Measurements from ENCODE around the gene SUPV3L1. TPM values are rescaled to one million over a fixed set of nuclear protein-coding genes. Genes with fewer than 3 reads are reported as not detected.

SUPV3L1 gene
- total and polyA plus RNA-seq, 9 of the 15 experiments (the other 6 are each of a cell fraction or from before 2014, with no cell fraction given): 45.2 to 156 (median 92.6) TPM

DNA sequence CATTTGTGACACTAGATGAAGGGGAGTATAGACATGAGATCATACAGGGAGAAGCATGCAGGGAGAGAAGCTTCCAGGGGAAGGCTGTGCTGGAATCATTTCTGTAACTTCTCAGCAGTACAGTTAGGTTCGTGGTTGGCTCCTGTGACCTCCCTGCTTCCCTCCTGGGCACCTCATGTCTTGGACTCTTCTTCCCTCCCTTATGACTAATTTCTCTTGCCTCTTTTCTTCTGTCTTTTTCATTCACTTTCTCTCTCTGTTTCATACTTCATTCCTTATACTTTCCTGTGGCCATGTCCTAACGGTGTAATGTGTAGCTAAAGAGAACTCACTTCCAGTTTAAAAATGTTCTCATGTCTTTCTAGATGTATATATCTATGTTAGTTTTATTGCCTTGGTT lies 21.0 kb downstream of the SUPV3L1 start:
- no peak overlapping the region for H3K27ac ChIP-seq (ENCODE audit: extremely low read depth, low read depth, low read length)
- in situ Hi-C loops (cut with MboI) (no loop called here), intact Hi-C loops (cut with micrococcal nuclease) (no loop called here)
- ATAC-seq (peak; percentile 50), DNase-seq (ENCODE audit: extremely low read depth in 1 of 4, low spot score in 3 of 4) (no peak), FAIRE-seq (peak; percentile 60)
- H3K9me3 ChIP-seq (replicated peaks; ENCODE audit: control insufficient read depth, insufficient read depth, low read depth, low read length): no peaks in the 10 kb centered on the region
- H4K20me1 ChIP-seq (replicated peaks; ENCODE audit: control insufficient read depth, insufficient read depth, low read length): no peaks in the 10 kb centered on the region
- no peaks in the 10 kb centered on the region for H3K4me1 ChIP-seq (replicated peaks in 1 of 2; ENCODE audit: control insufficient read depth in 2 of 2, insufficient read depth in 2 of 2, low read length in 2 of 2)
- CTCF ChIA-PET (ENCODE audit: low intra/inter-chr PET ratio): no interaction called here
- BruUV-seq (replicated peaks): no TSS peak
- H3K9me1 ChIP-seq (ENCODE audit: control insufficient read depth, insufficient read depth, low read length): no peaks in the 10 kb centered on the region
- no peak overlapping the region for H3K4me3 ChIP-seq
- no peak overlapping the region for H3K9ac ChIP-seq (ENCODE audit: insufficient read depth in 1 of 2, low read depth in 2 of 2, low read length in 2 of 2)
- H3K79me2 ChIP-seq (ENCODE audit: control insufficient read depth, insufficient read depth, low read length): no peaks in the 10 kb centered on the region
- no peaks in the 10 kb centered on the region for H3K27me3 ChIP-seq (ENCODE audit: control insufficient read depth in 2 of 2, insufficient read depth in 2 of 2, low read length in 2 of 2)
- no peak overlapping the region for H2AFZ ChIP-seq (ENCODE audit: low read depth, low read length)
- 68% methylated on average over 2 of the region's 2 CpGs for WGBS (ENCODE audit: insufficient coverage, low coverage, missing lambda C conversion rate)
- peaks cover 84% of the 10 kb centered on the region for H3K36me3 ChIP-seq (ENCODE audit: control insufficient read depth, insufficient read depth, low read length)
- H3K4me2 ChIP-seq (ENCODE audit: insufficient read depth, low read length): no peak overlapping the region
- POLR2A ChIA-PET: interaction anchor here (0.6 to 12.3 kb wide), 3 partner anchors 7 to 225 kb away, joined by 3 to 95 read pairs (median 12); no protein-coding TSS in a partner anchor
- TF ChIP-seq ZNF584 (CRISPR knock-in tag; IDR thresholded peaks at IDR 0.05; ENCODE audit: low read depth) (peak; percentile 85), NBN (IDR thresholded peaks at IDR 0.05; ENCODE audit: low read depth) (no peak), HSF4 (CRISPR knock-in tag; IDR thresholded peaks at IDR 0.05; ENCODE audit: borderline replicate concordance) (no peak), TRIM28 (IDR thresholded peaks at IDR 0.05) (no peak), ZNF589 (CRISPR knock-in tag; IDR thresholded peaks at IDR 0.05; ENCODE audit: low read depth) (peak; percentile 87), RBFOX2 (IDR thresholded peaks at IDR 0.05; ENCODE audit: low read depth, low read length) (no peak), POLR2AphosphoS5 (IDR thresholded peaks at IDR 0.05; ENCODE audit: control insufficient read depth, insufficient read depth, low read depth, low read length) (0 out of 2 replicates have a peak, but pooled peaks have one; percentile 6), ELF4 (CRISPR knock-in tag; IDR thresholded peaks at IDR 0.05) (peak; percentile 67; the same call in 1 of the 2 replicates), OTX1 (CRISPR knock-in tag; IDR thresholded peaks at IDR 0.05) (0 out of 2 replicates have a peak, but pooled peaks have one; percentile 57), SMARCC2 (IDR thresholded peaks at IDR 0.05; ENCODE audit: low read depth) (no peak), ETV1 (tag; conservative IDR thresholded peaks at IDR 0.05; ENCODE audit: low read depth) (no peak), NFATC3 (IDR thresholded peaks at IDR 0.05) (no peak), ZNF197 (CRISPR knock-in tag; IDR thresholded peaks at IDR 0.05; ENCODE audit: low read depth) (0 out of 2 replicates have a peak, but pooled peaks have one; percentile 22), NR2C2 (CRISPR knock-in tag; IDR thresholded peaks at IDR 0.05) (no peak), NR2C2 (tag; IDR thresholded peaks at IDR 0.05) (peak; percentile 34; the same call in 1 of the 2 replicates), PHF21A (IDR thresholded peaks at IDR 0.05; ENCODE audit: borderline replicate concordance, low read depth) (no peak), ATF7 (IDR thresholded peaks at IDR 0.05) (peak; percentile 50), GATAD2A (IDR thresholded peaks at IDR 0.05) (no peak)
- TF ChIP-seq, protein P1, sequence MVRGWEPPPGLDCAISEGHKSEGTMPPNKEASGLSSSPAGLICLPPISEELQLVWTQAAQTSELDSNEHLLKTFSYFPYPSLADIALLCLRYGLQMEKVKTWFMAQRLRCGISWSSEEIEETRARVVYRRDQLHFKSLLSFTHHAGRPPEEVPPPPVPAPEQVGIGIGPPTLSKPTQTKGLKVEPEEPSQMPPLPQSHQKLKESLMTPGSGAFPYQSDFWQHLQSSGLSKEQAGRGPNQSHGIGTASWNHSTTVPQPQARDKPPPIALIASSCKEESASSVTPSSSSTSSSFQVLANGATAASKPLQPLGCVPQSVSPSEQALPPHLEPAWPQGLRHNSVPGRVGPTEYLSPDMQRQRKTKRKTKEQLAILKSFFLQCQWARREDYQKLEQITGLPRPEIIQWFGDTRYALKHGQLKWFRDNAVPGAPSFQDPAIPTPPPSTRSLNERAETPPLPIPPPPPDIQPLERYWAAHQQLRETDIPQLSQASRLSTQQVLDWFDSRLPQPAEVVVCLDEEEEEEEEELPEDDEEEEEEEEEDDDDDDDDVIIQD (CRISPR knock-in tag; IDR thresholded peaks at IDR 0.05): no peak
- TF ChIP-seq, protein P2, sequence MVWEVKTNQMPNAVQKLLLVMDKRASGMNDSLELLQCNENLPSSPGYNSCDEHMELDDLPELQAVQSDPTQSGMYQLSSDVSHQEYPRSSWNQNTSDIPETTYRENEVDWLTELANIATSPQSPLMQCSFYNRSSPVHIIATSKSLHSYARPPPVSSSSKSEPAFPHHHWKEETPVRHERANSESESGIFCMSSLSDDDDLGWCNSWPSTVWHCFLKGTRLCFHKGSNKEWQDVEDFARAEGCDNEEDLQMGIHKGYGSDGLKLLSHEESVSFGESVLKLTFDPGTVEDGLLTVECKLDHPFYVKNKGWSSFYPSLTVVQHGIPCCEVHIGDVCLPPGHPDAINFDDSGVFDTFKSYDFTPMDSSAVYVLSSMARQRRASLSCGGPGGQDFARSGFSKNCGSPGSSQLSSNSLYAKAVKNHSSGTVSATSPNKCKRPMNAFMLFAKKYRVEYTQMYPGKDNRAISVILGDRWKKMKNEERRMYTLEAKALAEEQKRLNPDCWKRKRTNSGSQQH (CRISPR knock-in tag; IDR thresholded peaks at IDR 0.05): peak; percentile 70; the same call in 1 of the 2 replicates
- TF ChIP-seq, protein P3, sequence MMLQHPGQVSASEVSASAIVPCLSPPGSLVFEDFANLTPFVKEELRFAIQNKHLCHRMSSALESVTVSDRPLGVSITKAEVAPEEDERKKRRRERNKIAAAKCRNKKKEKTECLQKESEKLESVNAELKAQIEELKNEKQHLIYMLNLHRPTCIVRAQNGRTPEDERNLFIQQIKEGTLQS (IDR thresholded peaks at IDR 0.05): peak; percentile 61; the same call in 1 of the 2 replicates
- TF ChIP-seq, protein P3 (CRISPR knock-in tag; conservative IDR thresholded peaks at IDR 0.05): no peak

Data from K562 (cell line).